Naive thymus-derived CD8-positive, alpha-beta T cell (primary cell): ENCODE results near the gene SIVA1. TPM values are rescaled to one million over a fixed set of nuclear protein-coding genes. Genes with fewer than 3 reads are reported as not detected.
A peak's percentile ranks its signal among the peaks of the same experiment; 100 is the strongest.

Source experiments
- ATAC-seq, 2 donors: fragments of 150-1000 bp; cut with Tn5 transposase in 1 of 2; sonication (Bioruptor Pico), chemical (Tn5 transposase) in 1 of 2; 1 replicate in 1 of 2; 2 replicates in 1 of 2; pipeline ENCODE4 v1.10.0; 2021; ENCODE audit warnings: mild to moderate bottlenecking in 2 of 2, moderate library complexity in 2 of 2
- POLR2A ChIA-PET: fragments of 350-600 bp; sonication (Branson Sonifier 250); formaldehyde crosslinking; loops from one replicate; lab custom pipeline; 2021; ENCODE audit warnings: antibody characterized with exemption; lab: Charles Lee
- DNase-seq, 10 donors: peaks; one replicate each; pipeline versions ENCODE4 v3.0.0 to v3.0.0-alpha.2; 2020 to 2022
- H3K27ac Mint-ChIP-seq, 10 donors: one replicate each; pipeline ENCODE4 v1.8.0; 2020 to 2022; ENCODE audit warnings: mild to moderate bottlenecking in 10 of 10, mixed read lengths in 10 of 10, moderate library complexity in 4 of 10, inconsistent platforms in 1 of 10
- H3K27me3 Mint-ChIP-seq, 5 donors: one replicate each; pipeline ENCODE4 v1.8.0; 2021 to 2022; ENCODE audit warnings: mixed read lengths in 5 of 5
- H3K36me3 Mint-ChIP-seq, 3 donors: one replicate each; pipeline ENCODE4 v1.8.0; 2020 to 2022; ENCODE audit warnings: mixed read lengths in 3 of 3, mild to moderate bottlenecking in 2 of 3, inconsistent platforms in 1 of 3
- H3K4me1 Mint-ChIP-seq, 4 donors: one replicate each; pipeline ENCODE4 v1.8.0; 2021 to 2022; ENCODE audit warnings: mixed read lengths in 4 of 4
- H3K4me3 Mint-ChIP-seq, 10 donors: one replicate each; pipeline ENCODE4 v1.8.0; 2020 to 2022; ENCODE audit warnings: mild to moderate bottlenecking in 10 of 10, mixed read lengths in 10 of 10, moderate library complexity in 6 of 10, inconsistent platforms in 1 of 10
- H3K9me3 Mint-ChIP-seq, 9 donors: one replicate each; pipeline ENCODE4 v1.8.0; 2020 to 2022; ENCODE audit warnings: mixed read lengths in 9 of 9, mild to moderate bottlenecking in 3 of 9, inconsistent platforms in 1 of 9, moderate library complexity in 1 of 9
- polyA plus RNA-seq, 3 donors: library from polyadenylated mRNA; unstranded; fragments of 300-500 nt; fragmentation: Illumina TruSeq; gene quantifications; one replicate each; pipeline ENCODE4 v1.2.3, GENCODE V29; 2021
- total RNA-seq, 8 experiments: library from RNA in 2 of 8; stranded (reverse) in 2 of 8; gene quantifications; one replicate each; pipeline ENCODE4 v1.2.3 and lab custom pipeline; 2021 to 2026

SIVA1 gene
- total and polyA plus RNA-seq, 5 experiments from 2014 or later, result 75.4 to 297 (median 248) TPM

DNA sequence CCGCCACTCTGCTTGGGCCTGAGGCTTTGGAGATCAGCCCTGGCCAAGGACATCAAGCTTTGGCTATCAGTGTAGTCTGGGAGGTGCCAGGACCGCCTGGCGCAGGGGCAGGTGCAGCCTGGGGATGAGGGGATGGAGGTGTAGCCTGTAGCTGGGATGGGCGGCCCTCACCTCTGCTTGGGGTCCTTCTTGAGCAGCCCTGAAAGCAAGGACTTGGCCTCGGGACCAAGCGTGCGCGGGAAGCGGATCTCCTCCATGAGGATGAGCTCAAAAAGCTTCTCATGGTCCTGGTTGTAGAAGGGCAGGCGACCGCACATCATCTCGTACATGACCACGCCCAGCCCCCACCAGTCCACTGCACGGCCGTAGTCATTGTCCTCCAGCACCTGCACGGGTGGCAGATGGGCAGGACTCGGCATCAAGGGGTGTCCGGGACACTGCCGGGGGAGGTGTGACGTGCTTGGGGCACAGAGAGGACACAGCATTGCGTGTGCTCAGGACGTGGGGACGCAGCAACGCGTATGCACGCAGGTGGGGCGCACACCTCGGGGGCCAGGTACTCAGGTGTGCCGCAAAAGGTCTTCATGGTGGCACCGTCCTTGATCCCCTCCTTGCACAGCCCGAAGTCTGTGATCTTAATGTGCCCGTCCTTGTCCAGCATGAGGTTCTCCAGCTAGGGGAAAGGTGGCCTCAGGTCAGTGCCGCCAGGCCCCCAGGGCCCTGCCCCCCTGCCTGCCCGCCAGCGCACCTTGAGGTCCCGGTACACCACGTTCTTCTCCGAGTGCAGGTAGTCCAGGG, 20.0 kb downstream of the SIVA1 start:
- no peaks in the 10 kb centered on the region for H3K27me3 Mint-ChIP-seq
- H3K4me3 Mint-ChIP-seq, result no peak overlapping the region
- peak overlapping the region in 1 of 10 donors; percentile 28 for H3K27ac Mint-ChIP-seq
- H3K4me1 Mint-ChIP-seq, result peaks cover 0 to 10% (median 5%) of the 10 kb centered on the region in 4 donors
- no peak for DNase-seq
- POLR2A ChIA-PET, result interaction anchor here (2.7 kb wide), 1 partner anchor 53 kb away, joined by 9 read pairs; no protein-coding TSS in a partner anchor
- no peak for ATAC-seq
- H3K36me3 Mint-ChIP-seq, result peaks cover 0 to 18% (median 17%) of the 10 kb centered on the region in 3 donors
- peaks cover 0 to 2% (median 0%) of the 10 kb centered on the region in 9 donors for H3K9me3 Mint-ChIP-seq

- POLR2A ChIA-PET, result no interaction called here
- H3K27me3 Mint-ChIP-seq, result no peaks in the 10 kb centered on the region
- peaks cover 0 to 2% (median 0%) of the 10 kb centered on the region in 9 donors for H3K9me3 Mint-ChIP-seq
- peaks cover 0 to 3% (median 3%) of the 10 kb centered on the region in 4 donors for H3K4me1 Mint-ChIP-seq
- peaks cover 0 to 18% (median 17%) of the 10 kb centered on the region in 3 donors for H3K36me3 Mint-ChIP-seq
- no peak for DNase-seq
- no peak overlapping the region for H3K4me3 Mint-ChIP-seq
- peak overlapping the region in 1 of 10 donors; percentile 67 for H3K27ac Mint-ChIP-seq
- ATAC-seq, result no peak
These were observed 20.8 kb downstream of the SIVA1 start for GRCh38 chr14:104773505-104774452.

- ATAC-seq, result no peak
- Mint-ChIP-seq H3K27ac (peak overlapping the region in 2 of 10 donors; percentile 34 to 62), H3K27me3 (no peaks in the 10 kb centered on the region), H3K9me3 (peaks cover 0 to 2% (median 0%) of the 10 kb centered on the region in 9 donors), H3K4me1 (no peaks in the 10 kb centered on the region), H3K4me3 (no peak overlapping the region), H3K36me3 (peaks cover 0 to 18% (median 17%) of the 10 kb centered on the region in 3 donors)
- POLR2A ChIA-PET, result interaction anchor here (1.5 to 1.6 kb wide), 2 partner anchors 17 to 51 kb away, joined by 3 to 5 read pairs; no protein-coding TSS in a partner anchor
- DNase-seq, result no peak
These were observed 21.6 kb downstream of the SIVA1 start for GRCh38 chr14:104774453-104775072.

- no peak overlapping the region for H3K4me3 Mint-ChIP-seq
- H3K9me3 Mint-ChIP-seq, result peaks cover 0 to 2% (median 0%) of the 10 kb centered on the region in 9 donors
- no peaks in the 10 kb centered on the region for H3K4me1 Mint-ChIP-seq
- ATAC-seq (no peak), DNase-seq (no peak)
- no peaks in the 10 kb centered on the region for H3K27me3 Mint-ChIP-seq
- POLR2A ChIA-PET, result interaction anchor here (1.5 to 1.6 kb wide), 2 partner anchors 17 to 51 kb away, joined by 3 to 5 read pairs; no protein-coding TSS in a partner anchor
- peaks cover 0 to 18% (median 17%) of the 10 kb centered on the region in 3 donors for H3K36me3 Mint-ChIP-seq
- peak overlapping the region in 1 of 10 donors; percentile 34 for H3K27ac Mint-ChIP-seq
These were observed 22.1 kb downstream of the SIVA1 start for GRCh38 chr14:104775073-104775489.

DNA sequence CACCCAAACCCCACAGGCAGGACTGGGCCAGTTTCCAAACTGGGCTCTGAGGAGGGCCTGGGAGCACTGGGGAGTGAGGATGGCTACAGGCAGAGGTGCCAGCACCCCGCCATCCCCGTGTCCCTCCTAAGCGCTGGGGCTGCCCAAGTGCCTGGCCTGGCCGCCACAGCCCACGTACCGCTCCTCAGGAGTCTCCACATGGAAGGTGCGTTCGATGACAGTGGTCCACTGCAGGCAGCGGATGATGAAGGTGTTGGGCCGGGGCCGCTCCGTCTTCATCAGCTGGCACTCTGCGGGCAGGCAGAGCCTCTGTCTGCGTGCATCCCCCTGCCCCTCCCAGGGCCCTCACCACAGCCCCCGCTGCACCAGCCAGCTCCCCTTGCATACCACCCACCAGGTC, 23.5 kb downstream of the SIVA1 start:
- POLR2A ChIA-PET, result no interaction called here
- peak overlapping the region in 1 of 10 donors; percentile 79 for H3K27ac Mint-ChIP-seq
- DNase-seq (no peak), ATAC-seq (no peak)
- no peaks in the 10 kb centered on the region for H3K27me3 Mint-ChIP-seq
- no peaks in the 10 kb centered on the region for H3K9me3 Mint-ChIP-seq
- peaks cover 0 to 2% (median 0%) of the 10 kb centered on the region in 4 donors for H3K4me1 Mint-ChIP-seq
- H3K36me3 Mint-ChIP-seq, result peaks cover 0 to 11% (median 8%) of the 10 kb centered on the region in 3 donors
- no peak overlapping the region for H3K4me3 Mint-ChIP-seq

DNA sequence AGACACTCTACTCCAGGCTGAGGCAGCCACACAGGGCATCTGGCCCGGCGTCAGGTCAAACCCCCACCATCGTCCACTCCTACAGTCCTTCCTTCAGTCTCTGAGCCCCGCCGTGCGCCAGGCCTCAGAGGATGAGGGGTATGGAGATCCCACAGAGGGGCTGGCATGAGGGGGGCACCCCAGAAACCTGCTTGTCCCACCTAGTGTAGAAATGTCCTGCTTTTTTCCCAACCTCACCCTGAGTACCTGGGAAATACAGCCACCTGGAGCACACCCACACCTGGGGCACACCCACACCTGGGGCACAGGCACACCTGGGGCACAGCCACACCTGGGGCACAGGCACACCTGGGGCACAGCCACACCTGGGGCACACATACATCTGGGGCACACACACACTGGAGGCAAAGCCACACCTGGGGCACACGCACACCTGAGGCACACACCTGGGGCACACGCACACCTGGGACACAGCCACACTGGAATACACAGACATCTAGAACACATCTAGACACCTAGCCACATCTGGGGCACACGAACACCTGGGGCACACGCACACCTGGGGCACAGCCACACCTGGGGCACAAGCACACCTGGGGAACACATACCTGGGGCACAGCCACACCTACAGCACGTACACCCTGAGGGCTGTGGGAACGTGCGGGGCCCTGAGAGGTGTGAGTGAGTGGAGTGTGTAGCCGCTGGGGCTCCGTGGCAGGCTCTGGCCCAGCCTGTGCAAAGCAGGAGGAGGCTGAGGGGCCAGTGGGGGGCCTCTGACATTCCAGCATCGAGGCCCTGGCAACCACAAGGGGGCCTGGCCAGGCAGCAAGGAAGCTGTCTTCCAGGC, 24.2 kb downstream of the SIVA1 start:
- POLR2A ChIA-PET, result interaction anchor here (1.2 kb wide), 1 partner anchor 49 kb away, joined by 3 read pairs; no protein-coding TSS in a partner anchor
- no peaks in the 10 kb centered on the region for H3K27me3 Mint-ChIP-seq
- no peak for ATAC-seq
- H3K36me3 Mint-ChIP-seq, result peaks cover 0 to 6% (median 3%) of the 10 kb centered on the region in 3 donors
- H3K4me1 Mint-ChIP-seq, result peaks cover 0 to 2% (median 0%) of the 10 kb centered on the region in 4 donors
- H3K9me3 Mint-ChIP-seq, result no peaks in the 10 kb centered on the region
- no peak overlapping the region for H3K4me3 Mint-ChIP-seq
- H3K27ac Mint-ChIP-seq, result peak overlapping the region in 3 of 10 donors; percentile 24 to 73 (median 65)
- no peak for DNase-seq

DNA sequence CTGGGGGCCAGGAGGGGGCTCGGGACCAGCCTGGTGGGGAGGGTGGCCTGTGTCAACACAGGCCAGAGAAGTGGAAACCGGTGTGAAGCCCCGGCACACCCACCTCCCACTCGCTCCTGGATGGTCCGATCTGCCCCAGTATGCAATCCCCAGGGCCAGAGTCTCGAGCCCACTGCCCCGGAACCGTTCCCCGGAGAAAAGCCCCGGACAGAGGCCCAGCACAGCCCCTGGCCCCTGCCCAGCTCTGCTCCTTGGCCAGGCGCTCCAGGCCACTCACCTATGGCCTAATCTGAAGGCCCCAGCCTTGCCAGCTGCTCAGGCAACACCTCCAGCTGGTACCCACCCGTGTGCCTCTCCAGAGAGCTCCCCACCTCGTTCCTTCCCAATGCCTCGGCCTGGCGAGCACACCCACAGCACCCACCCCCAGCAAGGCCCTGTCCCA, 24.9 kb downstream of the SIVA1 start:
- H3K27me3 Mint-ChIP-seq, result no peaks in the 10 kb centered on the region
- peaks cover 0 to 2% (median 0%) of the 10 kb centered on the region in 4 donors for H3K4me1 Mint-ChIP-seq
- POLR2A ChIA-PET, result interaction anchor here (1.2 kb wide), 1 partner anchor 48 kb away, joined by 3 read pairs; no protein-coding TSS in a partner anchor
- ATAC-seq (no peak), DNase-seq (no peak)
- no peak overlapping the region for H3K4me3 Mint-ChIP-seq
- no peak overlapping the region for H3K27ac Mint-ChIP-seq
- H3K36me3 Mint-ChIP-seq, result peaks cover 0 to 6% (median 0%) of the 10 kb centered on the region in 3 donors
- no peaks in the 10 kb centered on the region for H3K9me3 Mint-ChIP-seq

GRCh38 chr14:104778694-104779331, 25.9 kb downstream of the SIVA1 start:
- H3K36me3 Mint-ChIP-seq, result peaks cover 0 to 6% (median 0%) of the 10 kb centered on the region in 3 donors
- H3K9me3 Mint-ChIP-seq, result no peaks in the 10 kb centered on the region
- no peak overlapping the region for H3K27ac Mint-ChIP-seq
- POLR2A ChIA-PET, result interaction anchor here (1.2 kb wide), 1 partner anchor 47 kb away, joined by 3 read pairs; no protein-coding TSS in a partner anchor
- no peaks in the 10 kb centered on the region for H3K27me3 Mint-ChIP-seq
- ATAC-seq (no peak), DNase-seq (no peak)
- no peak overlapping the region for H3K4me3 Mint-ChIP-seq
- H3K4me1 Mint-ChIP-seq, result peaks cover 0 to 2% (median 0%) of the 10 kb centered on the region in 4 donors

DNA sequence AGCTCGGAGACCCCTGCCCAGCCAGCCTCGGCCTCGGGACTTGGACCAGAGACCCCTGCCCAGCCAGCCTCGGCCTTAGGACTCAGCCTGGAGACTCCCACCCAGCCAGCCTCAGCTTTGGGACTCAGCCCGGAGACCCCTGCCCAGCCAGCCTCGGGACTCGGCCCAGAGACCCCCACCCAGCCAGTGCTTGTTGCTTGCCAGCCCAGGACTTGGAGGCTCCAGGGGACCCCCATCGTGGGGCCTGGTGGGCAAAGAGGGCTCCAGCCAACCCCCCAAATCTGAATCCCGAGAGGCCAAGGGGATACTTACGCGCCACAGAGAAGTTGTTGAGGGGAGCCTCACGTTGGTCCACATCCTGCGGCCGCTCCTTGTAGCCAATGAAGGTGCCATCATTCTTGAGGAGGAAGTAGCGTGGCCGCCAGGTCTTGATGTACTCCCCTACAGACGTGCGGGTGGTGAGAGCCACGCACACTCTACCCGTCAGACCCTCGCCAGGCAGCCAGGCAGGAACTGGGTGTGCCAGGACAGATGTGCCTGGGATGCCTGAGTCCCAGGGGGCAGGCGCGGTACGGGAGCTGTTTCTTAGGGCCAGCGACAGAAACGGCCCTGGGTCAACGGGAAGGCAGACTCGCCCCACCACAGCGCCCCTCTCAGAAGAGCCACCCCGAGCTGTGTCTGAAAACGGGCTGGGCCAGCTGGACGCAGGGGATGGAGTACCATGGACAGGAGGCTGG, 27.0 kb downstream of the SIVA1 start:
- Mint-ChIP-seq H3K4me3 (no peak overlapping the region), H3K4me1 (peaks cover 0 to 2% (median 0%) of the 10 kb centered on the region in 4 donors), H3K27ac (peak overlapping the region in 2 of 10 donors; percentile 40 to 52), H3K27me3 (no peaks in the 10 kb centered on the region), H3K36me3 (peaks cover 0 to 6% (median 0%) of the 10 kb centered on the region in 3 donors), H3K9me3 (no peaks in the 10 kb centered on the region)
- POLR2A ChIA-PET, result interaction anchor here (0.8 kb wide), 1 partner anchor 15 kb away, joined by 5 read pairs; no protein-coding TSS in a partner anchor
- DNase-seq (no peak), ATAC-seq (no peak)

DNA sequence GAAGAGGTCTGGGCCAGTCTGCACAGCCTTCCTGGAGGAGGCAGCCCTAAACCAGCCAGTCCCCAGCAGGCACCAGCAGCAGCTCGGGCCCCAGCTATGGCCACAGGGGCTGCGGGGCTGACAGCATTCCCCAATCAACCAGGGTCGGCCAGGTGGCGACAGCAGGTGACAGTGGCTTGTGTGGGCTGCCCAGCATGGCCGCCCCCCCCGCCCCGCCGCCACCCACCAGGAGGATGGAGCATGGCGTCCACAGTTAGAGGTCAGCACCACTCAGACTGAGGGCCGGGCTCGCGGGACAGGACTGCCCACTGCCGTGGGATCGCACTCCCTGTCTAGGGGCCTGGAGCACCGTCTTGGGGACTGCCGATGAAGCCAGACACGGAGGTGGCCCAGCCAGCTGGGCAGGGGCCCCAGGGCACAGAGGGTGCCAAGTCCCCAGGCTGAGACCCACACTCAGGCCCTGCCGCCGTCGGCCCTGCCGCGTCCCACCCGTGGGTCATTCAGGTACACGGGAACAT, 27.6 kb downstream of the SIVA1 start:
- peaks cover 0 to 3% (median 2%) of the 10 kb centered on the region in 4 donors for H3K4me1 Mint-ChIP-seq
- no peaks in the 10 kb centered on the region for H3K27me3 Mint-ChIP-seq
- H3K36me3 Mint-ChIP-seq, result peaks cover 0 to 6% (median 0%) of the 10 kb centered on the region in 3 donors
- no peak for ATAC-seq
- no peak for DNase-seq
- H3K9me3 Mint-ChIP-seq, result no peaks in the 10 kb centered on the region
- POLR2A ChIA-PET, result interaction anchor here (0.8 to 1.4 kb wide), 2 partner anchors 14 to 20 kb away, joined by 4 to 5 read pairs; partner anchors contain the start of gene ZBTB42
- no peak overlapping the region for H3K4me3 Mint-ChIP-seq
- H3K27ac Mint-ChIP-seq, result peak overlapping the region in 1 of 10 donors; percentile 52
